PC-3 (cell line): ENCODE data around the gene SLF2.

Experiments used
- EZH2phosphoT487 ChIP-seq: fragments of 300-600 bp; sonication (generic); IDR thresholded peaks from 2 replicates; pipeline ENCODE4 v1.6.1; 2018; ENCODE audit warnings: mild to moderate bottlenecking, antibody characterized with exemption, low read length, borderline replicate concordance
- TF ChIP-seq, protein P1 (sequence below): fragments of 300-600 bp; sonication (generic); conservative IDR thresholded peaks from 2 replicates; pipeline ENCODE4 v1.5.1; 2017; ENCODE audit warnings: antibody characterized with exemption, low read depth, mild to moderate bottlenecking, low read length

GRCh38 chr10:100875484-100876166, 37.1 kb upstream of the SLF2 start:
- TF ChIP-seq, protein P1, sequence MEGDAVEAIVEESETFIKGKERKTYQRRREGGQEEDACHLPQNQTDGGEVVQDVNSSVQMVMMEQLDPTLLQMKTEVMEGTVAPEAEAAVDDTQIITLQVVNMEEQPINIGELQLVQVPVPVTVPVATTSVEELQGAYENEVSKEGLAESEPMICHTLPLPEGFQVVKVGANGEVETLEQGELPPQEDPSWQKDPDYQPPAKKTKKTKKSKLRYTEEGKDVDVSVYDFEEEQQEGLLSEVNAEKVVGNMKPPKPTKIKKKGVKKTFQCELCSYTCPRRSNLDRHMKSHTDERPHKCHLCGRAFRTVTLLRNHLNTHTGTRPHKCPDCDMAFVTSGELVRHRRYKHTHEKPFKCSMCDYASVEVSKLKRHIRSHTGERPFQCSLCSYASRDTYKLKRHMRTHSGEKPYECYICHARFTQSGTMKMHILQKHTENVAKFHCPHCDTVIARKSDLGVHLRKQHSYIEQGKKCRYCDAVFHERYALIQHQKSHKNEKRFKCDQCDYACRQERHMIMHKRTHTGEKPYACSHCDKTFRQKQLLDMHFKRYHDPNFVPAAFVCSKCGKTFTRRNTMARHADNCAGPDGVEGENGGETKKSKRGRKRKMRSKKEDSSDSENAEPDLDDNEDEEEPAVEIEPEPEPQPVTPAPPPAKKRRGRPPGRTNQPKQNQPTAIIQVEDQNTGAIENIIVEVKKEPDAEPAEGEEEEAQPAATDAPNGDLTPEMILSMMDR: no peak
- no peak for TF ChIP-seq EZH2phosphoT487
